ENCODE measurements around the gene ADCK2.

DNA sequence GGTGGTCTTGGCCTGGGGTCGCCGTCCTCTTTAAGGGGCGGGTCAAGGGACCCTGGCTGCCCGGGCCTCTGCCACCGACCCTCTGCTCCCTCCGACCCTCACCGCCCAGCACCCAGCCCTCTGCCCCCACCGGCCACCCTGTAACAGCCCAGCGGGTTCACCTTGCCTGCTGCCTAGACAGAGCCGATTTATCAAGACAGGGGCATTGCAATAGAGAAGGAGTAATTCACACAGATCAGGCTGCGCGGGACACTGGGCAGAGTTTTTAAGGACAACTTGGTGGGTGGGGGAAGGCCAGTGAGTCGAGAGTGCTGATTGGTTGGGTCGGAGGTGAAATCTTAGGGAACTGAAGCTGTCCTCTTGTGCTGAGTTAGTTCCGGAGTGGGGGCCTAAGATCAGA is 779 bp upstream of the ADCK2 start:
- TF ChIP-seq, protein P1, sequence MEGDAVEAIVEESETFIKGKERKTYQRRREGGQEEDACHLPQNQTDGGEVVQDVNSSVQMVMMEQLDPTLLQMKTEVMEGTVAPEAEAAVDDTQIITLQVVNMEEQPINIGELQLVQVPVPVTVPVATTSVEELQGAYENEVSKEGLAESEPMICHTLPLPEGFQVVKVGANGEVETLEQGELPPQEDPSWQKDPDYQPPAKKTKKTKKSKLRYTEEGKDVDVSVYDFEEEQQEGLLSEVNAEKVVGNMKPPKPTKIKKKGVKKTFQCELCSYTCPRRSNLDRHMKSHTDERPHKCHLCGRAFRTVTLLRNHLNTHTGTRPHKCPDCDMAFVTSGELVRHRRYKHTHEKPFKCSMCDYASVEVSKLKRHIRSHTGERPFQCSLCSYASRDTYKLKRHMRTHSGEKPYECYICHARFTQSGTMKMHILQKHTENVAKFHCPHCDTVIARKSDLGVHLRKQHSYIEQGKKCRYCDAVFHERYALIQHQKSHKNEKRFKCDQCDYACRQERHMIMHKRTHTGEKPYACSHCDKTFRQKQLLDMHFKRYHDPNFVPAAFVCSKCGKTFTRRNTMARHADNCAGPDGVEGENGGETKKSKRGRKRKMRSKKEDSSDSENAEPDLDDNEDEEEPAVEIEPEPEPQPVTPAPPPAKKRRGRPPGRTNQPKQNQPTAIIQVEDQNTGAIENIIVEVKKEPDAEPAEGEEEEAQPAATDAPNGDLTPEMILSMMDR (conservative IDR thresholded peaks at IDR 0.05; ENCODE audit: low read length), result no peak
- TF ChIP-seq EZH2phosphoT487 (IDR thresholded peaks at IDR 0.05; ENCODE audit: borderline replicate concordance), result no peak

Data from Loucy (cell line).